GM12878 (cell line): Measurements from ENCODE around the gene IFT52. TPM values are rescaled to one million over a fixed set of nuclear protein-coding genes. Genes with fewer than 3 reads are reported as not detected.

Experiments
- ATAC-seq: fragments of 200-7000 bp; cut with Tn5 transposase; 3 replicates; pipeline ENCODE4 v1.9.1; 2020; ENCODE audit warnings: mild to moderate bottlenecking, moderate library complexity
- BruUV-seq: library from RNA; stranded (reverse); fragments of 400-500 nt; replicated peaks from 2 replicates; lab custom pipeline; 2021; lab: Mats Ljungman, UMichigan
- CTCF ChIA-PET: fragments of 300-600 bp; sonication (Branson Sonifier 250); formaldehyde crosslinking; extraction: SDS; loops from one replicate; lab custom pipeline; 2021; ENCODE audit warnings: inconsistent platforms; lab: Yijun Ruan, JAX
- POLR2A ChIA-PET: fragments of 350-600 bp; formaldehyde crosslinking; extraction: SDS; loops from one replicate; lab custom pipeline; 2021; ENCODE audit warnings: inconsistent platforms; lab: Charles Lee
- RAD21 ChIA-PET: fragments of 300-600 bp; sonication (Branson Sonifier 250); formaldehyde crosslinking; loops from one replicate; lab custom pipeline; 2023; ENCODE audit warnings: antibody characterized with exemption; ENCODE audit not compliant: unreplicated experiment; lab: Charles Lee
- SMC1A ChIA-PET: fragments of 300-600 bp; sonication (Branson Sonifier 250); formaldehyde crosslinking; loops from one replicate; lab custom pipeline; 2023; ENCODE audit not compliant: unreplicated experiment, uncharacterized antibody; lab: Charles Lee
- DNase-seq: peaks from one replicate; pipeline ENCODE4 v3.0.0-alpha.2; 2011; ENCODE audit warnings: low read depth, low spot score
- FAIRE-seq: peaks from 3 replicates; lab custom pipeline; 2011; peaks lifted over from hg19 to GRCh38; lab: Jason Lieb, UNC
- H2AFZ ChIP-seq: 2 replicates; pipeline ENCODE4 v1.6.0; 2011; ENCODE audit warnings: low read depth, low read length, control low read depth; ENCODE audit not compliant: control insufficient read depth
- H3K27ac ChIP-seq: 2 replicates; pipeline ENCODE4 v1.5.1; 2011; ENCODE audit warnings: control low read depth; ENCODE audit not compliant: control insufficient read depth, insufficient read depth
- H3K27me3 ChIP-seq, 2 experiments: replicated peaks in 1 of 2; 2 replicates each; pipeline versions ENCODE4 v1.6.0 to v1.6.1; 2011; ENCODE audit warnings: low read length in 1 of 2; ENCODE audit not compliant: control insufficient read depth in 2 of 2, insufficient read depth in 2 of 2
- H3K36me3 ChIP-seq, 2 experiments: 2 replicates each; pipeline ENCODE4 v1.5.1; 2011; ENCODE audit warnings: low read length in 1 of 2; ENCODE audit not compliant: control insufficient read depth in 2 of 2, insufficient read depth in 2 of 2
- H3K4me1 ChIP-seq: 2 replicates; pipeline ENCODE4 v1.6.1; 2011; ENCODE audit warnings: mild to moderate bottlenecking, low read length, moderate library complexity, mixed read lengths; ENCODE audit not compliant: control insufficient read depth, insufficient read depth
- H3K4me2 ChIP-seq: 2 replicates; pipeline ENCODE4 v1.6.0; 2011; ENCODE audit warnings: control low read depth; ENCODE audit not compliant: control insufficient read depth, insufficient read depth
- H3K4me3 ChIP-seq: fragments of 200-600 bp; sonication (generic); 2 replicates; pipeline ENCODE4 v1.5.1; 2016
- H3K79me2 ChIP-seq: 2 replicates; pipeline ENCODE4 v1.6.0; 2011; ENCODE audit warnings: low read length; ENCODE audit not compliant: control insufficient read depth, insufficient read depth
- H3K9ac ChIP-seq: 2 replicates; pipeline ENCODE4 v1.8.0; 2011; ENCODE audit warnings: low read length, control low read depth, mixed read lengths; ENCODE audit not compliant: control insufficient read depth, insufficient read depth
- H3K9me3 ChIP-seq: replicated peaks from 3 replicates; pipeline ENCODE4 v1.5.1; 2011; ENCODE audit warnings: mild to moderate bottlenecking, low read length; ENCODE audit not compliant: control insufficient read depth, insufficient read depth
- H4K20me1 ChIP-seq: 2 replicates; pipeline ENCODE4 v1.6.0; 2011; ENCODE audit not compliant: control insufficient read depth, insufficient read depth
- BCL11A ChIP-seq: IDR thresholded peaks from 2 replicates; pipeline ENCODE4 v1.6.1; 2011; ENCODE audit warnings: low read depth, low read length
- CBX3 ChIP-seq: fragments of 200-600 bp; sonication (generic); IDR thresholded peaks from 2 replicates; pipeline ENCODE4 v1.6.1; 2016; ENCODE audit warnings: low read depth, borderline replicate concordance
- CUX1 ChIP-seq: IDR thresholded peaks from 2 replicates; pipeline ENCODE4 v1.6.1; 2012; ENCODE audit warnings: improper control_type of control experiment, low read depth, low read length; ENCODE audit not compliant: insufficient replicate concordance
- JUNB ChIP-seq: IDR thresholded peaks from 2 replicates; pipeline ENCODE4 v1.6.1; 2016; ENCODE audit warnings: antibody characterized with exemption, mild to moderate bottlenecking
- MTA2 ChIP-seq: fragments of 450-650 bp; IDR thresholded peaks from 2 replicates; pipeline ENCODE4 v1.6.1; 2016; ENCODE audit warnings: low read depth, mild to moderate bottlenecking, moderate library complexity
- MXI1 ChIP-seq: fragments of 150-350 bp; IDR thresholded peaks from 2 replicates; pipeline ENCODE4 v1.6.1; 2011; ENCODE audit warnings: low read depth, mild to moderate bottlenecking, inconsistent platforms, low read length, improper control_type of control experiment
- NFYA ChIP-seq: IDR thresholded peaks from 2 replicates; pipeline ENCODE4 v1.6.1; 2011; ENCODE audit warnings: low read depth, mild to moderate bottlenecking, low read length, improper control_type of control experiment, borderline replicate concordance
- NR2F1 ChIP-seq: fragments of 450-650 bp; conservative IDR thresholded peaks from 2 replicates; pipeline ENCODE4 v1.6.1; 2017; ENCODE audit warnings: mild to moderate bottlenecking
- RAD21 ChIP-seq: IDR thresholded peaks from 2 replicates; pipeline ENCODE4 v1.6.1; 2011; ENCODE audit warnings: mild to moderate bottlenecking, low read depth, low read length, moderate library complexity; ENCODE audit not compliant: insufficient read depth
- RAD51 ChIP-seq: fragments of 450-650 bp; IDR thresholded peaks from 2 replicates; pipeline ENCODE4 v1.6.1; 2016; ENCODE audit warnings: moderate library complexity, mild to moderate bottlenecking, inconsistent platforms
- RELA ChIP-seq: fragments of 450-650 bp; IDR thresholded peaks from 2 replicates; pipeline ENCODE4 v1.8.0; 2014; ENCODE audit warnings: borderline replicate concordance; ENCODE audit not compliant: partially characterized antibody
- SIX5 ChIP-seq: IDR thresholded peaks from 2 replicates; pipeline ENCODE4 v1.6.1; 2011; ENCODE audit warnings: mild to moderate bottlenecking, low read depth, low read length, moderate library complexity; ENCODE audit not compliant: severe bottlenecking
- SMARCA5 ChIP-seq: fragments of 450-650 bp; IDR thresholded peaks from 2 replicates; pipeline ENCODE4 v1.6.1; 2017; ENCODE audit warnings: mild to moderate bottlenecking
- TBL1XR1 ChIP-seq: IDR thresholded peaks from 2 replicates; pipeline ENCODE4 v1.6.1; 2012; ENCODE audit warnings: low read depth, low read length, improper control_type of control experiment
- YY1 ChIP-seq: IDR thresholded peaks from 2 replicates; pipeline ENCODE4 v1.6.1; 2011; ENCODE audit warnings: low read depth, mild to moderate bottlenecking, low read length
- ZNF687 ChIP-seq: fragments of 450-650 bp; IDR thresholded peaks from 2 replicates; pipeline ENCODE4 v1.6.1; 2017; ENCODE audit warnings: mild to moderate bottlenecking, moderate library complexity
- WGBS: methylation state at CpG from one replicate; pipeline ENCODE4 v1.1.6; 2016; ENCODE audit warnings: low lambda C conversion rate; ENCODE audit not compliant: insufficient replicate concordance, insufficient coverage; ENCODE audit errors: missing lambda C conversion rate; 5-methylcytosine and 5-hydroxymethylcytosine counted together
- in situ Hi-C: fragments of 300-500 bp; cut with MboI; formaldehyde crosslinking; loops from 9 replicates; pipeline ENCODE4 v1.14.3; 2018; ENCODE audit warnings: mixed read lengths
- intact Hi-C: fragments of 100-400 bp; cut with micrococcal nuclease; formaldehyde crosslinking; loops from one replicate; pipeline ENCODE4 v1.14.2; 2022; ENCODE audit not compliant: unreplicated experiment
- polyA plus RNA-seq, 11 experiments: library from polyadenylated mRNA; depleted of rRNA in 4 of 11; unstranded in 6 of 11; stranded (reverse) in 5 of 11; fragments of >200 nt; fragmentation: Nextera tagmentation in 4 of 11; fragmentation: Illumina TruSeq in 1 of 11; extraction: Ambion mirVana in 4 of 11; extraction: Trizol in 1 of 11; gene quantifications; 1 replicate in 1 of 11; 2 replicates in 10 of 11; pipeline versions ENCODE4 v1.2.1 to v1.2.3, GENCODE V29; 2011 to 2016; ENCODE audit warnings: inconsistent platforms in 2 of 11, missing spikeins in 2 of 11, low read depth in 1 of 11
- total RNA-seq, 4 experiments: library from RNA; depleted of rRNA in 3 of 4; stranded (reverse); fragments of >200 nt in 3 of 4; fragmentation: Illumina TruSeq in 1 of 4; extraction: Trizol in 1 of 4; gene quantifications; 2 replicates each; pipeline versions ENCODE4 v1.2.1 to v1.2.3, GENCODE V29; 2013 to 2021

The IFT52 gene
- total and polyA plus RNA-seq, 10 of the 15 experiments (the other 5 are each of a cell fraction or from before 2014, with no cell fraction given): 18.1 to 30.5 (median 26.0) TPM

- Histone ChIP-seq H3K9ac (no peak overlapping the region), H4K20me1 (no peaks in the 10 kb centered on the region), H3K27me3 (no peaks in the 10 kb centered on the region), H3K4me3 (no peak overlapping the region), H2AFZ (no peak overlapping the region), H3K36me3 (no peaks in the 10 kb centered on the region), H3K9me3 (no peaks in the 10 kb centered on the region), H3K79me2 (no peaks in the 10 kb centered on the region), H3K27ac (no peak overlapping the region), H3K4me1 (no peaks in the 10 kb centered on the region), H3K4me2 (no peak overlapping the region)
- SMC1A ChIA-PET: no interaction called here
- ATAC-seq (no peak), DNase-seq (no peak), FAIRE-seq (no peak)
- WGBS: 50% methylated on average over 10 of the region's 10 CpGs
- CTCF ChIA-PET: no interaction called here
- POLR2A ChIA-PET: no interaction called here
- BruUV-seq: no TSS peak
- in situ Hi-C loops: no loop called here
- intact Hi-C loops: no loop called here
- RAD21 ChIA-PET: no interaction called here
- TF ChIP-seq SMARCA5 (no peak), NR2F1 (no peak), RAD21 (no peak), NFYA (no peak), RAD51 (no peak), TBL1XR1 (no peak), MXI1 (no peak), ZNF687 (no peak), RELA (no peak), CUX1 (no peak), BCL11A (no peak), CBX3 (no peak), YY1 (no peak), SIX5 (no peak), JUNB (no peak), MTA2 (no peak)
Measured at GRCh38 chr20:43576108-43576507, 14.6 kb upstream of the IFT52 start.
